ENCODE measurements around the gene PLPPR2. TPM values are rescaled to one million over a fixed set of nuclear protein-coding genes. Genes with fewer than 3 reads are reported as not detected.
"Not testable (repeated sequence)": the region's sequence is repeated elsewhere in the genome, so short reads cannot be mapped to it uniquely, and the experiment has no call there.

Gene PLPPR2
- total RNA-seq, 3 donors from 2014 or later, result 5.1 to 32.8 (median 7.4) TPM

DNA sequence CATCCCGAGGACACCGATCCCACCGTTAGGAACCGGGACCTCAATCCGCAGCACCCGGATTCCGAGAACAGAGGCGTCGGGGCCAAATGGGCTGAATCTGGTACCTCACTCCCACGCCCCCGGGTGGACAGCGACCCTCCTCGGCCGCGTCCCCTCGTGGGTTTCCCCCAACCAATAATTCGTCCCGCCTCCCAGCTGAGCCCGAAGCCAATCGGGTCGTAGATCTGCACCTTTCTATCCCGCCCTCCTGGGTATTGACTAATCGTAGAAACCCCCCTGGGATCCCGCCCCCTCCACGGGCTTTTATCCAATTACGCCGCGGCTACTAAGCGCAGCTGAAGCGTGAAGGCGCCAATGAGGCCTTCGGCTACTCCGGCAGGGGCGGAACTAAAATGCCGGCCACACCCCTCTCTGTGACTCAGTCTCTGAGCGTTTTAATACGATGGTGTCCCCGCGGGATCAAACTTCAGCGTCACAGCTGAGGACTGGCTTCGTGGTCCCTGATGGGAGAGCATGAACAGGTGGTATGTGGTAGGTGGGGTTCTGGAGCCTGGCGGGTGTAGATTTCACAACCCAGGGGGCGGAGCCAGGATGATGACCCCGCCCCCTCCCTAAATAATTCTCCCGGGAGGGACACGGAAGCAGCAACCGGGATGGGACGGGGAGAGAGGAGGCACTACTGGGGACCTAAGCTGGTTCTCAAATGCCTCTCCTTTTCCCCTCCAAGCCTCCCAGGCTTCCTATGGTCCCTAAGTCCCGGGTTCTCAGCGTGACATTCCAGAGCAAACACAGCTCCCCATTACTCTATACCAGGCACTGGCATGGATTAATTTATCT, 8.9 kb upstream of the PLPPR2 start, which contains the start of the genes CCDC159 and TMEM205:
Gene CCDC159 (plus strand): TSS at position 416 of the 837 bp plus-strand sequence. CDS start 88 bp downstream, at position 504.
Gene TMEM205 (minus strand): TSS at position 165 of the 837 bp plus-strand sequence. CDS start 649 bp downstream, outside the sequence.
- TF ChIP-seq, protein P1, sequence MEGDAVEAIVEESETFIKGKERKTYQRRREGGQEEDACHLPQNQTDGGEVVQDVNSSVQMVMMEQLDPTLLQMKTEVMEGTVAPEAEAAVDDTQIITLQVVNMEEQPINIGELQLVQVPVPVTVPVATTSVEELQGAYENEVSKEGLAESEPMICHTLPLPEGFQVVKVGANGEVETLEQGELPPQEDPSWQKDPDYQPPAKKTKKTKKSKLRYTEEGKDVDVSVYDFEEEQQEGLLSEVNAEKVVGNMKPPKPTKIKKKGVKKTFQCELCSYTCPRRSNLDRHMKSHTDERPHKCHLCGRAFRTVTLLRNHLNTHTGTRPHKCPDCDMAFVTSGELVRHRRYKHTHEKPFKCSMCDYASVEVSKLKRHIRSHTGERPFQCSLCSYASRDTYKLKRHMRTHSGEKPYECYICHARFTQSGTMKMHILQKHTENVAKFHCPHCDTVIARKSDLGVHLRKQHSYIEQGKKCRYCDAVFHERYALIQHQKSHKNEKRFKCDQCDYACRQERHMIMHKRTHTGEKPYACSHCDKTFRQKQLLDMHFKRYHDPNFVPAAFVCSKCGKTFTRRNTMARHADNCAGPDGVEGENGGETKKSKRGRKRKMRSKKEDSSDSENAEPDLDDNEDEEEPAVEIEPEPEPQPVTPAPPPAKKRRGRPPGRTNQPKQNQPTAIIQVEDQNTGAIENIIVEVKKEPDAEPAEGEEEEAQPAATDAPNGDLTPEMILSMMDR (IDR thresholded peaks at IDR 0.05), result peak; percentile 25
- Histone ChIP-seq H3K4me3 (peak within 1 kb of the TSS; percentile 44), H3K9me3 (no peaks in the 10 kb centered on the region), H3K36me3 (ENCODE audit: low read depth) (peaks cover 3% of the 10 kb centered on the region), H3K4me1 (ENCODE audit: low read depth) (peaks cover 25% of the 10 kb centered on the region)
- DNase-seq (peak; percentile 98 to 99 (median 99)), ATAC-seq (peak; percentile 96)
- intact Hi-C loops (cut with DNase I, micrococcal nuclease), result no loop called here

DNA sequence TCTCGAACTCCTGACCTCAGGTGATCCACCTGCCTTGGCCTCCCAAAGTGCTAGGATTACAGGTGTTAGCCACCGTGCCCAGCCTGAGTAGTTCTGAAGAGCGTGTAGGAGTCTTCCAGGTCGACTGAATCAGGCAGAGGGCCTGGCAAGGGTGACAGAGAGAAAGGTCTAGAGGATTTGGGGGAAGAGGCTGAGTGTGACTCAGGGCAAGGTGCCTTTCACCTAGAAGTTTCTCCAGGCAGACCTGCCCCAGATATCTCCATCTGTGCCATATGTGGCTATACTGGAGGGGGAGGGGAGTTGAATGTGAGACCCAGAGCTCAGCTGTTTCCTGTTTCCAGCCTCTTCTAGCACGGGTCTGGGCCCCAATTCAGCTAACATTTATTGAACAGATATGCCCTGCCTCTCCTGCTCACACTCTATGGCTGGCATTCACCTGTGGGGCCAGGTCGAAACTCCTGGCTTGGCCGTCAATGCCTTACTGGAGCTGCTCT, 7.6 kb upstream of the PLPPR2 start:
- TF ChIP-seq, protein P1 (IDR thresholded peaks at IDR 0.05), result no peak
- peaks cover 25% of the 10 kb centered on the region for H3K4me1 ChIP-seq (ENCODE audit: low read depth)
- H3K4me3 ChIP-seq, result no peak overlapping the region
- no peaks in the 10 kb centered on the region for H3K9me3 ChIP-seq
- no peak for ATAC-seq
- intact Hi-C loops (cut with DNase I, micrococcal nuclease), result no loop called here
- H3K36me3 ChIP-seq (ENCODE audit: low read depth), result peaks cover 3% of the 10 kb centered on the region
- no peak for DNase-seq

DNA sequence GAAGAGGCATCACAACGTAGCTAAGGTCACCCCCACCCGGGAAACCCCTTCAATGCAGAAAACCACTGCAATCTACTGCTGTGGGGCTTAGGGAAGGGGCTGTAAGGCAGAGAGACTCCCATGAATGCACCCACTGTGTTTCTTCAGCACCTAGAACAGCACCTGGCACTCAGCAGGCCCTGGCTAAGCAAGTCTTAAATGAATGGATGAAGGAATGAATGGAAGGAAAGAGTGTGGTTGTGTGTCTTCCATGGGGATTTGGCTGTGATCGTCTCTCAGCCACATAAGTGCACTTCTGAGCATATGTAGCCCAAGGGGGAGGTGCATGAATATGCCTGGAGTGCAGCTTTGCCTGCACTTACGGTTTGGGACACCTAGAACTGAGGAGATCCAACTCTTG, 6.1 kb upstream of the PLPPR2 start:
- Histone ChIP-seq H3K36me3 (ENCODE audit: low read depth) (peaks cover 3% of the 10 kb centered on the region), H3K4me1 (ENCODE audit: low read depth) (peaks cover 20% of the 10 kb centered on the region), H3K9me3 (no peaks in the 10 kb centered on the region), H3K4me3 (no peak overlapping the region)
- ATAC-seq (no peak), DNase-seq (no peak)
- TF ChIP-seq, protein P1 (IDR thresholded peaks at IDR 0.05), result no peak
- intact Hi-C loops (cut with DNase I, micrococcal nuclease), result no loop called here

DNA sequence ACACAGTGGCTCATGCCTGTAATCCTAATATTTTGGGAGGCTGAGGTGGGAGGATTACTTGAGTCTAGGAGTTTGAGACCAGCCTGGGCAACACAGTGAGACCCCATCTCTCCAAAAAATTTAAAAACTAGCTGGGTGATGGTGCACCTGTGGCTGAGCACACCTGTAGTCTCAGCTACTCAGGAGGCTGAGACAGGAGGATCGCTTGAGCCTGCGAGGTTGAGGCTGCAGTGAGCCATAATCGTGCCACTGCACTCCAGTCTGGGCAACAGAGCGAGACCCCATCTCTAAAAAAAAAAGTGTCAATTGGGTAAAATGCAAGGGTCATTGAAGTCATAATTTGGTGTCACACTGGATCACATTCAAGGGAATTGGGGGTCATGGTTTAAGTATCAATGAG, 1.1 kb upstream of the PLPPR2 start:
- H3K4me1 ChIP-seq (ENCODE audit: low read depth); H3K36me3 ChIP-seq (ENCODE audit: low read depth); ATAC-seq; DNase-seq; H3K9me3 ChIP-seq; H3K4me3 ChIP-seq; intact Hi-C loops (cut with DNase I, micrococcal nuclease): not testable (repeated sequence)

DNA sequence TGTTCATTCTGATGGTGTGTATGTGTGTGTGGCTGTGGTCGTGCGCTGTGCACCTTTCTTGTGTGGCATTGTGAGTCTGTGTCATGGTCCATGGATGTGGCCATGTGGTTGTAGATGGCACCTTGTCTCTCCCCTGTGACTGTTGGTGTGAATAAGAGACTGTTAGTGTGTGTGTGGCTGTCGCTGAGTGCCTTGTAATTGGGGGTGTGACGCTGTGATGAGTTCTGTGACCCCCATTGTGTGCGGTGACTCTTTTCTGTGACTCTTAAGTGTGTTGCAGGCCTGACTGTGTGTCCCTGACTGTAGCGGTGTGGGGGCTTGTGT, 804 bp downstream of the PLPPR2 start:
- TF ChIP-seq, protein P1 (IDR thresholded peaks at IDR 0.05), result no peak
- intact Hi-C loops (cut with DNase I, micrococcal nuclease), result no loop called here

More for the DNA sequence above, 804 bp downstream of the PLPPR2 start:
- no peak overlapping the region for H3K4me3 ChIP-seq
- ATAC-seq (no peak), DNase-seq (no peak)
- H3K9me3 ChIP-seq, result no peaks in the 10 kb centered on the region
- no peaks in the 10 kb centered on the region for H3K36me3 ChIP-seq (ENCODE audit: low read depth)
- peaks cover 3% of the 10 kb centered on the region for H3K4me1 ChIP-seq (ENCODE audit: low read depth)

Data from mucosa of descending colon (tissue), 3 donors.